AG04449 (cell line): ENCODE data around the gene ENSA.

ENCODE experiments used
- CTCF ChIA-PET: fragments of 350-600 bp; formaldehyde crosslinking; extraction: SDS; loops from one replicate; lab custom pipeline; 2021; ENCODE audit warnings: antibody characterized with exemption; lab: Yijun Ruan, JAX
- POLR2A ChIA-PET: fragments of 400-600, 350-600 bp; formaldehyde crosslinking; extraction: SDS; loops from one replicate; lab custom pipeline; 2020; ENCODE audit warnings: antibody characterized with exemption, inconsistent platforms; lab: Yijun Ruan, JAX
- DNase-seq: peaks from one replicate; pipeline ENCODE4 v3.0.0-alpha.2; 2010; ENCODE audit warnings: low read depth, low spot score
- H3K4me3 ChIP-seq: 2 replicates; pipeline ENCODE4 v1.5.1; 2011; ENCODE audit warnings: low read depth, mild to moderate bottlenecking, control low read depth, low read length
- CTCF ChIP-seq: IDR thresholded peaks from one replicate; pipeline ENCODE4 v1.5.1; 2011; ENCODE audit warnings: mild to moderate bottlenecking, moderate library complexity, low read length, control low read depth, inconsistent platforms; ENCODE audit not compliant: insufficient read depth; ENCODE audit errors: missing control alignments

ENSA gene

GRCh38 chr1:150578272-150579109 lies 50.9 kb downstream of the ENSA start:
- peak overlapping the region; percentile 100 for H3K4me3 ChIP-seq
- POLR2A ChIA-PET, result interaction anchor here (0.6 to 11.1 kb wide), 18 partner anchors 9 to 420 kb away, joined by 3 to 135 read pairs (median 6); partner anchors contain the start of genes CERS2 and ENSA
- peak; percentile 57 for DNase-seq
- no peak for TF ChIP-seq CTCF
- CTCF ChIA-PET, result interaction anchor here (1.3 to 6.5 kb wide), 7 partner anchors 10 to 235 kb away, joined by 3 to 69 read pairs (median 5); no protein-coding TSS in a partner anchor

- peak overlapping the region; percentile 100 for H3K4me3 ChIP-seq
- TF ChIP-seq CTCF, result no peak
- POLR2A ChIA-PET, result interaction anchor here (0.6 to 11.1 kb wide), 15 partner anchors 9 to 421 kb away, joined by 3 to 135 read pairs (median 7); partner anchors contain the start of genes ECM1 and ENSA
- CTCF ChIA-PET, result interaction anchor here (1.3 to 6.5 kb wide), 5 partner anchors 9 to 236 kb away, joined by 3 to 69 read pairs (median 9); no protein-coding TSS in a partner anchor
- DNase-seq, result no peak
These were observed 51.7 kb downstream of the ENSA start for GRCh38 chr1:150577557-150578271.

- POLR2A ChIA-PET, result interaction anchor here (0.6 to 11.1 kb wide), 7 partner anchors 8 to 233 kb away, joined by 3 to 135 read pairs (median 7); partner anchors contain the start of genes ECM1, ENSA and RPRD2
- peak overlapping the region; percentile 100 for H3K4me3 ChIP-seq
- CTCF ChIA-PET, result interaction anchor here (0.8 to 6.5 kb wide), 7 partner anchors 9 to 429 kb away, joined by 3 to 69 read pairs (median 5); no protein-coding TSS in a partner anchor
- TF ChIP-seq CTCF, result no peak
- DNase-seq, result no peak
These were observed 52.4 kb downstream of the ENSA start for GRCh38 chr1:150576794-150577556.

GRCh38 chr1:150576367-150576711 lies 53.1 kb downstream of the ENSA start:
- H3K4me3 ChIP-seq, result peak overlapping the region; percentile 100
- CTCF ChIA-PET, result interaction anchor here (0.8 to 6.5 kb wide), 7 partner anchors 8 to 430 kb away, joined by 3 to 69 read pairs (median 5); no protein-coding TSS in a partner anchor
- TF ChIP-seq CTCF, result no peak

GRCh38 chr1:150575518-150576366 lies 53.7 kb downstream of the ENSA start:
- TF ChIP-seq CTCF, result no peak
- no peak for DNase-seq
- peak overlapping the region; percentile 100 for H3K4me3 ChIP-seq
- CTCF ChIA-PET, result interaction anchor here (1.0 to 6.5 kb wide), 5 partner anchors 12 to 47 kb away, joined by 3 to 69 read pairs (median 5); no protein-coding TSS in a partner anchor
- POLR2A ChIA-PET, result interaction anchor here (1.1 to 11.1 kb wide), 3 partner anchors 13 to 212 kb away, joined by 3 to 135 read pairs (median 7); partner anchors contain the start of genes ENSA and RPRD2

More at GRCh38 chr1:150576367-150576711, 53.1 kb downstream of the ENSA start:
- DNase-seq, result no peak
- POLR2A ChIA-PET, result interaction anchor here (1.0 to 11.1 kb wide), 5 partner anchors 7 to 213 kb away, joined by 3 to 135 read pairs (median 7); partner anchors contain the start of genes ENSA and RPRD2
